Measurements from ENCODE around the gene OR10H3. TPM values are rescaled to one million over a fixed set of nuclear protein-coding genes. Genes with fewer than 3 reads are reported as not detected.

The OR10H3 gene, protein sequence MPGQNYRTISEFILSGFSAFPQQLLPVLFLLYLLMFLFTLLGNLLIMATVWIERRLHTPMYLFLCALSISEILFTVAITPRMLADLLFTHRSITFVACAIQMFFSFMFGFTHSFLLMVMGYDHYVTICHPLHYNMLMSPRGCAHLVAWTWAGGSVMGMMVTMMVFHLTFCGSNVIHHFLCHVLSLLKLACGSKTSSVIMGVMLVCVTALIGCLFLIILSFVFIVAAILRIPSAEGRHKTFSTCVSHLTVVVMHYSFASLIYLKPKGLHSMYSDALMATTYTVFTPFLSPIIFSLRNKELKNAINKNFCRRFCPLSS
- total RNA-seq = not detected

DNA sequence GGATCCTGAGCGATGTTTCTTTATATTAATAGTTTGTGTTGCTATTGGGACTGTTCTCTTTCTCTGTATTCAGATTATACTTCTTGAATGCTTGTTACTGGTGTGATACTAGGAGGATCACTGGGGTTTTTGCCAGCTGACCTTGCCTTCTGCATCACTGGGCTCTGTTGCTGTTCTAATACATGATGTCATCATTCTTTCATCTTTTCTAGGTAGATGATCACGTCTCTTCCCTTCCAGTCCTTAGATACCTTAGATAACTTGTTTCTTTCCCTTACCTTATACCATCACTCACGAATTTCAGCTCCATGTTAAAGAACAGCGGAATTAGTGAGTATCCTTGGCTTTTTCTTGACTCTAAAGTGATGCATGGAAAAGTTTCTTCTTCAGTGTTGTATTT is at the start of gene OR10H3:
Gene OR10H3 (plus strand): TSS at position 264 of the 400 bp plus-strand sequence. CDS start 3,408 bp downstream, outside the sequence.
- TF ChIP-seq POLR2A (IDR thresholded peaks at IDR 0.05) = no peak
- TF ChIP-seq, protein P1, sequence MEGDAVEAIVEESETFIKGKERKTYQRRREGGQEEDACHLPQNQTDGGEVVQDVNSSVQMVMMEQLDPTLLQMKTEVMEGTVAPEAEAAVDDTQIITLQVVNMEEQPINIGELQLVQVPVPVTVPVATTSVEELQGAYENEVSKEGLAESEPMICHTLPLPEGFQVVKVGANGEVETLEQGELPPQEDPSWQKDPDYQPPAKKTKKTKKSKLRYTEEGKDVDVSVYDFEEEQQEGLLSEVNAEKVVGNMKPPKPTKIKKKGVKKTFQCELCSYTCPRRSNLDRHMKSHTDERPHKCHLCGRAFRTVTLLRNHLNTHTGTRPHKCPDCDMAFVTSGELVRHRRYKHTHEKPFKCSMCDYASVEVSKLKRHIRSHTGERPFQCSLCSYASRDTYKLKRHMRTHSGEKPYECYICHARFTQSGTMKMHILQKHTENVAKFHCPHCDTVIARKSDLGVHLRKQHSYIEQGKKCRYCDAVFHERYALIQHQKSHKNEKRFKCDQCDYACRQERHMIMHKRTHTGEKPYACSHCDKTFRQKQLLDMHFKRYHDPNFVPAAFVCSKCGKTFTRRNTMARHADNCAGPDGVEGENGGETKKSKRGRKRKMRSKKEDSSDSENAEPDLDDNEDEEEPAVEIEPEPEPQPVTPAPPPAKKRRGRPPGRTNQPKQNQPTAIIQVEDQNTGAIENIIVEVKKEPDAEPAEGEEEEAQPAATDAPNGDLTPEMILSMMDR (IDR thresholded peaks at IDR 0.05 in 4 of 5, conservative IDR thresholded peaks at IDR 0.05 in 1 of 5) = no peak
- no peak for ATAC-seq
- intact Hi-C loops (cut with DNase I; ENCODE audit: low total_unique reads) = no loop called here
- no peak for DNase-seq
- Histone ChIP-seq H3K9me3 (peaks cover 0 to 9% (median 0%) of the 10 kb centered on the region in 3 donors), H3K4me3 (no peak within 1 kb of the TSS), H3K27me3 (no peaks in the 10 kb centered on the region), H3K4me1 (no peaks in the 10 kb centered on the region), H3K27ac (no peak within 1 kb of the TSS), H3K36me3 (no peaks in the 10 kb centered on the region)
- in situ Hi-C loops (cut with MboI; ENCODE audit: low sequenced_read_pairs in 4 of 4) = no loop called here

DNA sequence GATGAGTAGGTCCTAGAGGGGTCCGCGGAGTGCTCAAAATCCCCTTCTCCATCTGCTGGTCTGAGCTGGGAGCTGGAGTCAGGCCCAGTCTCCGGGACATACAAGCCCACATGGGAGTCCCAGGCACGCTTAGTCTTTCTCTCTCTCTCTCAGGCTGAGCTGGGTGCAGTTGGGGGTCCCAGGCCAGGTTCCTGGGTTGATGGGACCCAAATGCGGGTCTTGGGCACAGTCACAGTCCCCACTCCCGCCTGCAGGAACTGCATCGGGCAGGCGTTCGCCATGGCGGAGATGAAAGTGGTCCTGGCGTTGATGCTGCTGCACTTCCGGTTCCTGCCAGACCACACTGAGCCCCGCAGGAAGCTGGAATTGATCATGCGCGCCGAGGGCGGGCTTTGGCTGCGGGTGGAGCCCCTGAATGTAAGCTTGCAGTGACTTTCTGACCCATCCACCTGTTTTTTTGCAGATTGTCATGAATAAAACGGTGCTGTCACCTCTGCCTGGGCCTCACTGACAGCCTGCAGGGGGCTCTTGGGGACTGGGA is 41.1 kb upstream of the OR10H3 start:
- in situ Hi-C loops (cut with MboI; ENCODE audit: low sequenced_read_pairs in 4 of 4) (no loop called here), intact Hi-C loops (cut with DNase I; ENCODE audit: low total_unique reads) (no loop called here)
- no peaks in the 10 kb centered on the region for H3K27me3 ChIP-seq
- DNase-seq (no peak), ATAC-seq (no peak)
- TF ChIP-seq, protein P1 (IDR thresholded peaks at IDR 0.05 in 4 of 5, conservative IDR thresholded peaks at IDR 0.05 in 1 of 5) = no peak
- no peak for TF ChIP-seq POLR2A (IDR thresholded peaks at IDR 0.05)
- no peak overlapping the region for H3K27ac ChIP-seq
- peaks cover 0 to 3% (median 0%) of the 10 kb centered on the region in 3 donors for H3K9me3 ChIP-seq
- no peaks in the 10 kb centered on the region for H3K4me1 ChIP-seq
- H3K36me3 ChIP-seq = no peaks in the 10 kb centered on the region
- H3K4me3 ChIP-seq = no peak overlapping the region

DNA sequence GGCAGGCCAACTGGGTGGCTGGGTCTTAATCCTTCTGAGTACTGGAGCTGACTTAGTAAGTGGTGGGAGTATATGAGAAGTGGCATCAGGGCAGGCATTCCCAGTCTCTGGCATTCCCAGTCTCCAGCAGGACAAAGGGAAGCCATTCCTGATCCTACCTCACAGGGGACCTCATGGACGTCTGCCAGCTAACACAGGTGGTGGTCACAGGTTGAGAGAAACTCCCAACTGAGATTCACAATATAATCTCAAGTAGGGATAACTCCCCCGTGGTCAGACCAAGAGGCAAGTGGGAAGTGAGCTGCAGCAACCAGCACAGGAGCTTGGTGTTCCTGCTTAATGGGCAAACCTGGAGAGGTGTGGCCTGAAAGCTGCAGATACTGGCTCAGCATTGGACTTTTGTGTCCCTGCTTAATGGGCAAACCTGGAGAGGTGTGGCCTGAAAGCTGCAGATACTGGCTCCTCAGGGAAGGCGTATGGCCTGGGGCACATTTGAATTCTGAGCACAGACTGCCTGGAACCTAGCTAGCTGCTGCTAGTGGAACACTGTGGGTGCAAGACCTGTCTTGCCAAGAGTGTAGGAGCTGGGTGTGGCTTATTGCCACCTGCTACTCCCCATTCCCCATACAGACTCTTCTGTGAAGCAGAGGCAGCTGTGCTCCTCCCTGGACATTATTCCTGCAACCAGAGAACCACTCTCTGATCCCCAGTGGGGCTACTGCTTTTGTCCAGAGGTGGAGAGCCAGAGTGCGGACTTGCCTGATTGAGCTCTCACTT is 35.8 kb upstream of the OR10H3 start:
- H3K27ac ChIP-seq = no peak overlapping the region
- ATAC-seq = no peak
- TF ChIP-seq POLR2A (IDR thresholded peaks at IDR 0.05) = no peak
- TF ChIP-seq, protein P1 (IDR thresholded peaks at IDR 0.05 in 4 of 5, conservative IDR thresholded peaks at IDR 0.05 in 1 of 5) = no peak
- no peak for DNase-seq
- H3K36me3 ChIP-seq = no peaks in the 10 kb centered on the region
- H3K27me3 ChIP-seq = no peaks in the 10 kb centered on the region
- H3K4me1 ChIP-seq = no peaks in the 10 kb centered on the region
- intact Hi-C loops (cut with DNase I; ENCODE audit: low total_unique reads) = no loop called here
- in situ Hi-C loops (cut with MboI; ENCODE audit: low sequenced_read_pairs in 4 of 4) = no loop called here
- H3K4me3 ChIP-seq = no peak overlapping the region
- peaks cover 0 to 3% (median 0%) of the 10 kb centered on the region in 3 donors for H3K9me3 ChIP-seq

DNA sequence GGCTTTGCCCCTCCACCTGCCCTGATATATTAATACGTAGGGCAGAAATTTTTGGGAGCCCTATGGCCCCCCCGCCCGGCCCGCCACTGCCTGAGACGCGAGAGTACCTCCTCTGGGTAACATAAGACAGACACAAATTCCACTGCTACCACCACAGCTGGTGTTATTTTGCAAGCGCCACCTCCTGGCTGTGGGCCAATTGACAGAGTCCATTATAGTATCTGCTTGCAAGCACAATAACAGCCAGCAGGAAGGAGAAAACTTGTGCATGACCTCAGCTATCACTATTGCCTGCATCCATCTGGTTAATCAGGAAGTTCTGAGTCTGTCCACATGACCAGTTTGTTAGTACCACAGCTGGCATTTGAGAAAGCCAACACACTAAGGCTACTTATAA is 35.3 kb upstream of the OR10H3 start:
- peaks cover 0 to 3% (median 0%) of the 10 kb centered on the region in 3 donors for H3K9me3 ChIP-seq
- no peak overlapping the region for H3K4me3 ChIP-seq
- in situ Hi-C loops (cut with MboI; ENCODE audit: low sequenced_read_pairs in 4 of 4) (no loop called here), intact Hi-C loops (cut with DNase I; ENCODE audit: low total_unique reads) (no loop called here)
- H3K4me1 ChIP-seq = no peaks in the 10 kb centered on the region
- no peaks in the 10 kb centered on the region for H3K27me3 ChIP-seq
- H3K36me3 ChIP-seq = no peaks in the 10 kb centered on the region
- DNase-seq = peak; percentile 40 to 60
- no peak overlapping the region for H3K27ac ChIP-seq
- TF ChIP-seq, protein P1 (IDR thresholded peaks at IDR 0.05 in 4 of 5, conservative IDR thresholded peaks at IDR 0.05 in 1 of 5) = no peak
- no peak for TF ChIP-seq POLR2A (IDR thresholded peaks at IDR 0.05)
- no peak for ATAC-seq

All from gastrocnemius medialis (tissue), 4 donors.